HUDEP-2 (cell line): ENCODE data around the gene CBL.

ENCODE experiments used
- DNase-seq, 76 experiments: peaks; one replicate each; lab custom pipeline; 2025; ENCODE audit not compliant: unreplicated experiment in 76 of 76; lab: John Stamatoyannopoulos, UW

Gene CBL

DNA sequence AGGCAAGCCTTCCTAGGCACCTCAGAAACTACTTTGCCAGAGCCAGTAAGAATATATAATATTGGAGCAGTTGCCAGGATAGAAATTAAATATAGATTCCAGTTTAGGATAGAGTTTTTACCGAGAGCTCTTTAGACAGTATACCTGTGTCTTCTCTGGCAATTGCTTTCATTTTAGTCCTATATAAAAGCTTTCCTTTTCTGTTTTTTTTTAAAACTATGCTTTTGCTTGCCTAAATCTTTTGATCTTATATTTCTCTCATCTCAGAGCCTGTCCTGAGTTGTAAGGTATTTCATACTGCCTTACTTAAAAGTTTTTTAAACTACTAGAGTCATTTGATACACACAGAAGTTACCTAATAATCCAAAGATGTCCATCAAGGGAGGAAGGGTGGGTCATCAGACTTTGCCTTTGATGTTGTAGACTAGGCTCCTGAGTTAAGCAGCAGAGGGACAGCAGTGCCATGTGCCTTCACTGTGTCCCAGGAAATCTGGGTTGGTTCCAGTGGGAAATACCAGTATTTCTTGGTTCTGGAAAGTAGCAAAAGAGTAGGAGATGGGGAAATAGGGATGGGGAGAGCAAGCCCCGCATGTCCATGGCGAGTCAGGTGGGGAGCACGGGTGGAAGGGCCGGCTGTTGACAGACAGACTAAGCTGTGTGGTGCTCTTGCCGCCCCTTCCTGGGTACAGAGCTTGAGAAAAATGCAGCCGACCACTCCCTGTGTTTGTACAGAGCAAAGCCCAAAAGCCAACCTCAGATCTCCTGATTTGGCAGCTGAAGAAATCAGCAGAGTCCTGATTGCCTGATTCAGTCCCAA, 99.6 kb downstream of the CBL start:
- DNase-seq = no peak

GRCh38 chr11:119306373-119306890, 100.3 kb downstream of the CBL start:
- DNase-seq = no peak

- no peak for DNase-seq
Measured at GRCh38 chr11:119307219-119307618, 101.1 kb downstream of the CBL start.

DNA sequence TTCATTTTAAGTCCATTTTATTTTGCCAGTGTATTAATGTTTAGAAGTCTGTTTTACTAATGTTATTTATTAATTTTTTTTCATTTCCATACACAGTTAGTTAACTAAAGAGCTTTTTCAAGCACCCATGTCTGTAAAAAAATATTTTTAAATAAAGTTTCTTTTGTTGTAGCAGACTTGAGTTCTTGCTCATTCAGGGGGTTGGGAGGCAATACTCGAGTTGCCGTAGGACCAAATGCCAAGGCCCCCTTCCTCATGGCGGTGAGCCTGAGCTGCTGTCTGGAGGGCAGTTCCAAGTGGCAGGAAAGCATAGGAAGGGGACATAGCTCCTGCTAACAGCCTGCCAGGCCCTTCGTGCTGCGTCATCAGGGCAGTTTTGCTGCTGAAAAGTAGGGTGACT, 101.8 kb downstream of the CBL start:
- DNase-seq = no peak

- no peak for DNase-seq
Measured at GRCh38 chr11:119309411-119309810, 103.3 kb downstream of the CBL start.

GRCh38 chr11:119309953-119310681, 104.0 kb downstream of the CBL start:
- DNase-seq = no peak

- no peak for DNase-seq
Measured at GRCh38 chr11:119310682-119311052, 104.5 kb downstream of the CBL start.

DNA sequence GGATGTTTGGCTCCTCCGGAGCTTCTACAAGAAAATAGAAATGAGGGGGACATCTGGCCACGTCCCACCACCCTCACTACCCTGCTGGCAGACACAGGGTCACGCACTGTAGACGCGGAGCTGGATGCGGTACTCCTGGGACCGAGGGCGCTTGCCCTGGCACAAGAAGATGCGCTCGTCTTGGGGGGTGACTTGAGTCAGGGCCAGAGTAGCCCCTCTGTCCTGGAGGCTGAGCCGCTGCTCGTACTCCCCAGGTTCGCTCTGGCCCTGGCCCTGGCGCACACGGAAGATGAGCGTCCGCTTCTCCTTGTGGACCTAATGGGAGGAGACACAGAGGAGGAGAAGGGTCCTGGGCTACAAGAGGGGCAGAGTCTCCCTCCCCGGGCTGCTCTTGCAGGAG, 108.6 kb downstream of the CBL start:
- no peak for DNase-seq

GRCh38 chr11:119315131-119316015, 109.2 kb downstream of the CBL start:
- no peak for DNase-seq

DNA sequence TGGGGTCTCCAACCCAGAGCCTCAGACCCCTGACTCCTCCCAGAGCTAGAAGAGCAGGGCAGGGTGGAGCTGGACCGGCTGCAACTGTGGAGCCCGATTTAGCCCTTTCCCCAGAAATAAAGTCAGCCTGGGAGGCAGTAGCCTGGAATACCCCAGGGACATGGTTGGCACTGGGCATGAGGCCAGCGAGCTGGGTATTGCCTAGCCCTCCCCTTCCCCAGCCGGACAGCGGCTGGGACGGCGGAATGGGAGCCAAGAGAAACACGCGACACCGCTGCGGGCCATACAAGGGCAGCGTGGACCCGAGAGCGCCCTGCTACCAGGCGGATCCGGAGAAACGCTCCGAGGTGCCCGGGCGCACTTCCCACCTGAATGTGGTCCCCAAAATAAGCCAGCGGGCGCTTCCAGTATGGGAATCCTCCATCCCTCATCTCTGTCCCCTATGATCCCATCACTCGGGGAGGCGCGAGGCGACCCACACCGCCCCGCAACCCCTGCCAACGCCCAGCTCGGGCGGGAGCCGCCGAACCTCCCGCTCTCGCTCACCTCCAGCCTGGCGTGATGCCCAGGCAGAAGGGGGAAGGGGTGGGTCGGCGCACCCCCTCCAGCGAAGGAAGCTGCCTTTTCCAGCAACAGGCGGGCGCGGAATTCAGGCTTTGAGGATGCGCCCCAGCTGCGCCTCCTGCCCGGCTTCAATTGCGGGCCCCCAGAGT, 110.0 kb downstream of the CBL start:
- no peak for DNase-seq

DNA sequence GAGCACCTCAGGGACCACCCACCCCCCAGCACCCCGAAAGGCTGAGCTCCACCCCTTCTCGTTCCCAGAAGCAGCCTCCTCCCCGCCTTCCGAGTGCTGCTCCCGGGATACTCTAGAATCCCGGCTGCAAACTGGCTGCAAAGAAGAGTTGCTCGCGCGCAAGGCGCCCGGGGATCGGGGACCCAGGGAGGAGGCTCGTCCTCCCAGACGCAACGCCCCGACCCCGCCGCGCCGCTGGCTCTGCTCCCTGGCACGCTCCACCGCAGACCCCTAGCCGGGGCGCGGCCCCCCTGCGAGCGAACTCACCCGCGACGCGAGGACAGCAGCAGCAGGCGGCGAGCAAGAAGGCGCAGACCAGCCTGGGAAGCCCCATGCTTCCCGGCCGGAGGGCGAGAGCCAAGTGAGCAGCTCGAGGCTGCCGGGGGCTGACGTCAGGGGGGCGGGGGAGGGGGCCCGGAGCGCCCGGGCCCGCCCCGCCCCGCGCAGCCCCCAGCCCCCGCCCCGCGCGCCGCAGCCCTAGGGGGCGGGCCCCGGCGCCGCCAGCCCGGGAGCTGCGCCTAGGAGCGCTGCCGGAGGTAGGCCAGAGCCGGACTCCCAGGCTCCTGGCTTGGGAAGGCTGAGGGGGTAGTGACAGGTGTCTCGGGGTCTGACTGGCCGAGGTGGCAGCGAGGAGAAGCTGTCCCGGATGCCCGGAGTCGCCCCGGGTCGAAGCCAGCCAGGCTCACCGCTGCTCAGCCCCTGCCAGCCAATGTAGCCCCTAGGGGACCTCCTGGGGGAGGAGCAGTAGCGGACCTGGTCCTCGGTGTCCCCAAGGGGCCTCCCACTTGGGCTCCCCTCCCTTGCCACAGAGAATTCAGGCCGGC, 110.8 kb downstream of the CBL start, which contains the start of gene MCAM:
MCAM (minus strand) TSS at position 402 of the 863 bp plus-strand sequence; CDS start at position 373, 29 bp downstream.
- no peak for DNase-seq

- no peak for DNase-seq
Measured at GRCh38 chr11:119317592-119318239, 111.6 kb downstream of the CBL start.

GRCh38 chr11:119318240-119319135, 112.3 kb downstream of the CBL start:
- DNase-seq = no peak

DNA sequence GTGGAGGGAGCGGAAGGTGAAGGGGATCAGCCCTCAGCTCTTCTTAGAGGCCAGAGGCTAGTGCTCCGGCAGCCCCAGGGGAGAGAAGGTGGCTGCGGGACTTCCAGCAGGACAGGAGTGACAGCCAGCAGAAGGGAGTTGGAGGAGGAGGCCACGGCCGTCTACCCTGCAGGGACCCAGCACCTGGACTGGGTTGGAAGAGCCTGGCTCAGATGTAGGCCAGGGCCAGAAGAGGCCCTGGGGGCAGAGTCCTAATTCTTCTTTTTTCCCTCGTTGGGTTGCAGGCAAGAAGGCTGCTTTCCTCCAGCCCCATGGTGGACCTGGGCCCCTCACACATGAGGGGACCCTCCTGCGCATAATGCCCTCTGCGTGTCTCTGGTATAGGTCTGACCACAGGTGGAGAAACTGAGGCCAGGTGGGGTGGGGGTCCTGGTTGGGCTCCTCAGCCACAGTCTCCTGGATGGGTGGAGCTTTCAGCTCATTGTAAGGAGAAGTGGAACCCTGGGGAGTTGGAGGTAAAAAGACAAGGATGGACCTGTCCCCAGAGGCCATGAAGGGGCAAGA, 113.1 kb downstream of the CBL start:
- peak in 1 of 76 experiments; percentile 0 for DNase-seq

GRCh38 chr11:119319700-119320239, 113.6 kb downstream of the CBL start:
- DNase-seq = no peak

- DNase-seq = no peak
Measured at GRCh38 chr11:119320240-119320775, 114.2 kb downstream of the CBL start.
